T-cell (primary cell): ENCODE data around the gene CDH13. TPM values are rescaled to one million over a fixed set of nuclear protein-coding genes. Genes with fewer than 3 reads are reported as not detected.

Source experiments
- ATAC-seq, 4 experiments: fragments of 200-7000 bp in 3 of 4; fragments of 150-1000 bp in 1 of 4; cut with Tn5 transposase; replicated peaks in 1 of 4; 1 replicate in 3 of 4; 2 replicates in 1 of 4; pipeline ENCODE4 v1.10.0; 2021; ENCODE audit warnings: moderate library complexity in 3 of 4, mild to moderate bottlenecking in 2 of 4, moderate number of reproducible peaks in 1 of 4
- CTCF ChIA-PET, 2 donors: fragments of 300-600 bp; sonication (Branson Sonifier 250); formaldehyde crosslinking; loops; one replicate each; lab custom pipeline; 2022; ENCODE audit warnings: antibody characterized with exemption in 2 of 2; lab: Charles Lee
- POLR2A ChIA-PET, 2 donors: fragments of 300-600 bp; sonication (Branson Sonifier 250); formaldehyde crosslinking; loops; one replicate each; lab custom pipeline; 2022; ENCODE audit warnings: antibody characterized with exemption in 2 of 2; lab: Charles Lee
- DNase-seq, 35 experiments: peaks; one replicate each; pipeline versions ENCODE4 v3.0.0 to v3.0.0-alpha.2; 2013 to 2023
- H3K27ac ChIP-seq: one replicate; pipeline ENCODE4 v1.5.1; 2013; ENCODE audit warnings: low read length
- H3K27me3 ChIP-seq, 2 experiments: replicated peaks in 1 of 2; 1 replicate in 1 of 2; 2 replicates in 1 of 2; pipeline versions ENCODE4 v1.6.1 to v1.7.0; 2013; ENCODE audit warnings: low read length in 1 of 2, mixed read lengths in 1 of 2; ENCODE audit not compliant: control insufficient read depth in 2 of 2, insufficient read depth in 2 of 2; ENCODE audit errors: extremely low read depth in 1 of 2
- H3K36me3 ChIP-seq, 2 donors: 1 replicate in 1 of 2; 2 replicates in 1 of 2; pipeline versions ENCODE4 v1.6.1 to v1.7.0; 2013; ENCODE audit warnings: low read length in 1 of 2; ENCODE audit not compliant: control insufficient read depth in 2 of 2, insufficient read depth in 1 of 2; ENCODE audit errors: extremely low read depth in 1 of 2
- H3K4me1 ChIP-seq, 2 experiments: 1 replicate in 1 of 2; 2 replicates in 1 of 2; pipeline versions ENCODE4 v1.6.1 to v1.7.0; 2013; ENCODE audit warnings: low read length in 2 of 2, mixed read lengths in 1 of 2; ENCODE audit not compliant: insufficient read depth in 2 of 2, control insufficient read depth in 1 of 2; ENCODE audit errors: extremely low read depth in 1 of 2
- H3K4me3 ChIP-seq, 2 donors: 1 replicate in 1 of 2; 2 replicates in 1 of 2; pipeline versions ENCODE4 v1.5.1 to v1.7.0; 2013; ENCODE audit warnings: mild to moderate bottlenecking in 2 of 2, low read length in 1 of 2, moderate library complexity in 1 of 2; ENCODE audit not compliant: control insufficient read depth in 1 of 2; ENCODE audit errors: extremely low read depth in 1 of 2
- H3K9me3 ChIP-seq: 2 replicates; pipeline ENCODE4 v1.7.0; 2013
- H3K27ac Mint-ChIP-seq, 2 donors: one replicate each; pipeline ENCODE4 v1.8.0; 2020 to 2021; ENCODE audit warnings: mild to moderate bottlenecking in 2 of 2, mixed read lengths in 2 of 2
- H3K27me3 Mint-ChIP-seq, 2 donors: one replicate each; pipeline ENCODE4 v1.8.0; 2021 to 2022; ENCODE audit warnings: mixed read lengths in 2 of 2
- H3K36me3 Mint-ChIP-seq: one replicate; pipeline ENCODE4 v1.8.0; 2021; ENCODE audit warnings: mixed read lengths
- H3K4me1 Mint-ChIP-seq, 3 donors: one replicate each; pipeline ENCODE4 v1.8.0; 2020 to 2022; ENCODE audit warnings: mixed read lengths in 3 of 3, mild to moderate bottlenecking in 1 of 3
- H3K4me3 Mint-ChIP-seq, 3 donors: one replicate each; pipeline ENCODE4 v1.8.0; 2020 to 2022; ENCODE audit warnings: mild to moderate bottlenecking in 3 of 3, mixed read lengths in 3 of 3, moderate library complexity in 3 of 3
- H3K9me3 Mint-ChIP-seq, 3 donors: one replicate each; pipeline ENCODE4 v1.8.0; 2020 to 2022; ENCODE audit warnings: mixed read lengths in 3 of 3
- WGBS: methylation state at CpG from one replicate; pipeline ENCODE4 v1.1.5; 2013; ENCODE audit warnings: missing lambda C conversion rate; ENCODE audit not compliant: insufficient coverage; 5-methylcytosine and 5-hydroxymethylcytosine counted together
- total RNA-seq, 35 experiments: library from RNA in 6 of 35; stranded (reverse) in 6 of 35; fragments of 120-200 nt in 1 of 35; gene quantifications; one replicate each; pipeline versions ENCODE4 v1.2.1 to v1.2.4 and lab custom pipeline; 2013 to 2026

Gene CDH13
- total RNA-seq, 5 donors from 2014 or later (not counting 1 experiment from before 2014, with no cell fraction given) = not detected

GRCh38 chr16:83068686-83069085 lies 441.9 kb downstream of the CDH13 start:
- H3K9me3 Mint-ChIP-seq = peaks cover 6 to 15% (median 8%) of the 10 kb centered on the region in 3 donors
- ChIA-PET CTCF (no interaction called here), POLR2A (no interaction called here)
- no peak overlapping the region for H3K4me3 ChIP-seq
- H3K27me3 Mint-ChIP-seq = no peaks in the 10 kb centered on the region
- no peak for ATAC-seq
- no peaks in the 10 kb centered on the region for H3K4me1 Mint-ChIP-seq
- H3K9me3 ChIP-seq = no peaks in the 10 kb centered on the region
- H3K36me3 Mint-ChIP-seq = no peaks in the 10 kb centered on the region
- H3K4me1 ChIP-seq = no peaks in the 10 kb centered on the region
- H3K4me3 Mint-ChIP-seq = no peak overlapping the region
- H3K27me3 ChIP-seq = no peaks in the 10 kb centered on the region
- 29% methylated on average over 1 of the region's 1 CpG for WGBS
- no peak overlapping the region for H3K27ac ChIP-seq
- no peak overlapping the region for H3K27ac Mint-ChIP-seq
- H3K36me3 ChIP-seq = no peaks in the 10 kb centered on the region
- no peak for DNase-seq

DNA sequence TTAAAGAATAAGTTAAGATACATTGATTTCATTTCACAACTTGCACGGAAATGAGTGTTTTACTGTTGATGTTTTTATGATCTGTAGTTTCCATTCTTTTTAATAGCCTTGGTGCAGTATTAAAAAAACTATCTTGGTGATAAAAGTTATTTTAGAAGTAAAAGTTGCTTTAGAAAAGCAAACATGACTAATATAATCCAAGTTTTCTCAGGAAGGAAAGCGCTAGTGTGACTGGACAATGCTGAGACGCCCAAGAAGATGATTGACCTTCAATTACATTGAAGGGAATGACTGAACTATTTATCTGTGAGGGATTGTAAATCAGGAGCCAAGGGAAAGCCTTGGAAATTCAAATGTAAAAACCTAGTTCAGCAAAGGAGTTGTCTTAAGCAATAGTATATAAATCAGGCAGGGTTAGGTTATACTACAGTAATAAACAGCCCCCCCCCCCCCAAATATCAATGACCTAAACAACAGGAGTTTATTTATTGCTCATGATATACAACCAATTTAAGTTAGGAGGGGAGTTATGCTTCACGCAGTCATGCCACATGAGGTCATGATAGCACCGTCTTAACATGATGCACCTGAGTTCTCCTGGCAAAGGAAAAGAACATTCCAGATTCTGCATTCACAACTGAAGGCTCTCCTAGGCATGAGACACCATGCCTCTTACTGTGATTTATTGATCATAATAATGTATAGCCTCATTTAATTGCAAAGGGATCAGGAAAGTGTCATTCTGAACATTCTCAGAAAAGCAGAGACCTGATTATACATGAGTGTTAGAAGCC lies 443.8 kb downstream of the CDH13 start:
- Histone ChIP-seq H3K4me3 (no peak overlapping the region), H3K27me3 (no peaks in the 10 kb centered on the region), H3K4me1 (no peaks in the 10 kb centered on the region), H3K36me3 (no peaks in the 10 kb centered on the region), H3K27ac (no peak overlapping the region), H3K9me3 (no peaks in the 10 kb centered on the region)
- H3K27ac Mint-ChIP-seq = no peak overlapping the region
- CTCF ChIA-PET = no interaction called here
- H3K4me3 Mint-ChIP-seq = no peak overlapping the region
- H3K4me1 Mint-ChIP-seq = no peaks in the 10 kb centered on the region
- no peaks in the 10 kb centered on the region for H3K27me3 Mint-ChIP-seq
- POLR2A ChIA-PET = no interaction called here
- 90% methylated on average over 2 of the region's 5 CpGs for WGBS
- no peaks in the 10 kb centered on the region for H3K36me3 Mint-ChIP-seq
- H3K9me3 Mint-ChIP-seq = peaks cover 0 to 11% (median 8%) of the 10 kb centered on the region in 3 donors
- DNase-seq = no peak
- no peak for ATAC-seq

- H3K27ac Mint-ChIP-seq = no peak overlapping the region
- no peaks in the 10 kb centered on the region for H3K4me1 ChIP-seq
- H3K9me3 ChIP-seq = no peaks in the 10 kb centered on the region
- H3K27ac ChIP-seq = no peak overlapping the region
- no peak overlapping the region for H3K4me3 Mint-ChIP-seq
- 42% methylated on average over 1 of the region's 2 CpGs for WGBS
- H3K27me3 ChIP-seq = no peaks in the 10 kb centered on the region
- H3K4me3 ChIP-seq = no peak overlapping the region
- CTCF ChIA-PET = no interaction called here
- peaks cover 0 to 3% of the 10 kb centered on the region in 2 donors for H3K27me3 Mint-ChIP-seq
- no peaks in the 10 kb centered on the region for H3K36me3 Mint-ChIP-seq
- no peak for ATAC-seq
- H3K4me1 Mint-ChIP-seq = no peaks in the 10 kb centered on the region
- H3K36me3 ChIP-seq = no peaks in the 10 kb centered on the region
- DNase-seq = no peak
- peaks cover 0 to 13% (median 4%) of the 10 kb centered on the region in 3 donors for H3K9me3 Mint-ChIP-seq
- POLR2A ChIA-PET = no interaction called here
These were observed 449.2 kb downstream of the CDH13 start for GRCh38 chr16:83075956-83076355.

DNA sequence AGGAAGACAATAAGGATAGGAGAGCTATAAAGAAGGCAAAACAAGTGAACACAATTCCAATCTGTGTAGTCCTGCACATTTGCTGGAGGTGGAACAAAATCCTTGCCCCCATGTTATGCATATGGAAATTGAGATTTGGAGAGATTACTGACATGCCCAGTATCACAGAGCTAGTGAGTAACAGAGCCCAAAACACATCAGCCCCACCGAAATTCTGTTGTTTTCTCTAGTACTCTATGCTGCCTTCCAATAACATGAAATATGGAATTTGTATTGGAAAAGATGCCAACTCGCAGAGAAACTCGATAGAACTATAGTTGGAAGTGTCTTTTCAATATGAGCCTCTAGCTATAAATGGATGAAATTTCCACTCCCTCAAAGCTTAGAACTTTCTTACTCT lies 456.6 kb downstream of the CDH13 start:
- no CpG with 5 or more reads among the region's 3 CpGs for WGBS
- ATAC-seq (no peak), DNase-seq (no peak)
- Histone ChIP-seq H3K4me3 (no peak overlapping the region), H3K27ac (no peak overlapping the region), H3K4me1 (no peaks in the 10 kb centered on the region), H3K27me3 (no peaks in the 10 kb centered on the region), H3K9me3 (no peaks in the 10 kb centered on the region), H3K36me3 (no peaks in the 10 kb centered on the region)
- Mint-ChIP-seq H3K4me1 (no peaks in the 10 kb centered on the region), H3K4me3 (no peak overlapping the region), H3K27me3 (peaks cover 3 to 4% of the 10 kb centered on the region in 2 donors), H3K27ac (no peak overlapping the region), H3K9me3 (peaks cover 3 to 8% (median 5%) of the 10 kb centered on the region in 3 donors), H3K36me3 (no peaks in the 10 kb centered on the region)
- CTCF ChIA-PET = no interaction called here
- POLR2A ChIA-PET = no interaction called here

DNA sequence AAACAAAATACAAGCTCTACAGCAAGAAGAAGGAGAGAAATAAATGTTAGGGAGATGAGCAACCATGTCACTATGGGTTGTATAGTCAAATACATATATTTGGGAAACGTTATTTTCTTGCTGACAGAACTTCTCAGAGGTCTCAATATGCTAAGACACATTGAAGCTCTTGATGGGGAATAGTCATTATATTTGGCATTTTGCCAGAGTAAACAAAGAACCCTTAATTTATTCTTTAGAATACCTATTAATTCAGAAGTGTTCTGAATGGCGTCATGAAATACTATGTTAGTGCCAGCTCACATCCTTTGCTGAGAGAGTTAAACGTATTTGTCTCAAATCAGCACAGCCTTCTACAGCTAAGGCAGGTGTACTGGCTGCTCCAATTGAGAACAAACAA lies 458.9 kb downstream of the CDH13 start:
- ChIA-PET POLR2A (no interaction called here), CTCF (no interaction called here)
- Mint-ChIP-seq H3K9me3 (peaks cover 0 to 8% (median 2%) of the 10 kb centered on the region in 3 donors), H3K27me3 (peaks cover 0 to 7% of the 10 kb centered on the region in 2 donors), H3K27ac (no peak overlapping the region), H3K4me3 (no peak overlapping the region), H3K4me1 (no peaks in the 10 kb centered on the region), H3K36me3 (no peaks in the 10 kb centered on the region)
- DNase-seq = no peak
- no peak for ATAC-seq
- Histone ChIP-seq H3K4me1 (no peaks in the 10 kb centered on the region), H3K27ac (no peak overlapping the region), H3K4me3 (no peak overlapping the region), H3K36me3 (no peaks in the 10 kb centered on the region), H3K27me3 (no peaks in the 10 kb centered on the region), H3K9me3 (no peaks in the 10 kb centered on the region)
- no CpG with 5 or more reads among the region's 3 CpGs for WGBS

DNA sequence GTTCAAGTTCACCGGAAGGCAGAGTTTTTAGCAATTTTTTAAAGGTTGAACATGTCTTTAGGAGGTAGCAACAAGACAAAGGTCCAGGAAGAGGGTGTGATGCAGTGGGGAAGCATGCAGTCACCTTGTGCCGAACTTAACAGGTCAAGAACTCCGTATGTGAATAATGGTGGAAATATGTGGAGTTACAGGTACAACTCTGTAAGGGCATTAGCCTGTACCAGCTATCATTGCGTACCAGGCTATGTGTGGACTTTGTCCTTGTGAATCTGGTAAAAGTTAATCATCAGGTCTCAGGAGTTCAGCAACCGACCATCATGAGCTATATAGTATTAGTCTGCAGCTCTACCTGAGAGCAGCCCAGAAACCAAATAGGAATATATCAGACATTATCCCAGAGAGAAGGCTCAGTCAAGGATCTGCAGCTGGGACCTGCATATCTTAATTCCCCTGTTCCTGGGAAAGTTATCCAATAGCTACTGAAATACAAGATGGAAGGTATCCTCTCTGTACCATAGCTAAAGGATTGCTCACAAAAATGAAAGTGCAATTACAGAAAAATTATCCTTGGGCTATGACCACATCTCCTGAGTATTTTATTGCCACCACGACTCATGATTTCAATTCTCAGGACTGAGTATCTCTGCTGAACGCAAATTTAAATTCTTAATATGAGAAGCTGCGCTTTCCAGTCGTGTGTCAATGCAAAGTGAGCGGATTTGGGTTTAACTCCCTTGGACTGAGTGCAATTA lies 469.3 kb downstream of the CDH13 start:
- DNase-seq = no peak

More for the DNA sequence above, 469.3 kb downstream of the CDH13 start:
- Histone ChIP-seq H3K27me3 (no peaks in the 10 kb centered on the region), H3K4me3 (no peak overlapping the region), H3K4me1 (no peaks in the 10 kb centered on the region), H3K27ac (no peak overlapping the region), H3K36me3 (no peaks in the 10 kb centered on the region), H3K9me3 (no peaks in the 10 kb centered on the region)
- H3K4me1 Mint-ChIP-seq = no peaks in the 10 kb centered on the region
- no peak for ATAC-seq
- ChIA-PET POLR2A (no interaction called here), CTCF (no interaction called here)
- no peak overlapping the region for H3K4me3 Mint-ChIP-seq
- H3K9me3 Mint-ChIP-seq = peaks cover 9 to 15% (median 14%) of the 10 kb centered on the region in 3 donors
- H3K36me3 Mint-ChIP-seq = no peaks in the 10 kb centered on the region
- H3K27me3 Mint-ChIP-seq = no peaks in the 10 kb centered on the region
- H3K27ac Mint-ChIP-seq = no peak overlapping the region
- 72% methylated on average over 9 of the region's 10 CpGs for WGBS
